HG03097 (cell line): ENCODE measurements around the gene CNTN6.
"Not testable (repeated sequence)": the region's sequence is repeated elsewhere in the genome, so short reads cannot be mapped to it uniquely, and the experiment has no call there.

Source experiments
- ATAC-seq: cut with Tn5 transposase; IDR thresholded peaks from one replicate; pipeline ENCODE4 v1.9.1; 2021; ENCODE audit not compliant: unreplicated experiment, low FRiP score

CNTN6 gene

DNA sequence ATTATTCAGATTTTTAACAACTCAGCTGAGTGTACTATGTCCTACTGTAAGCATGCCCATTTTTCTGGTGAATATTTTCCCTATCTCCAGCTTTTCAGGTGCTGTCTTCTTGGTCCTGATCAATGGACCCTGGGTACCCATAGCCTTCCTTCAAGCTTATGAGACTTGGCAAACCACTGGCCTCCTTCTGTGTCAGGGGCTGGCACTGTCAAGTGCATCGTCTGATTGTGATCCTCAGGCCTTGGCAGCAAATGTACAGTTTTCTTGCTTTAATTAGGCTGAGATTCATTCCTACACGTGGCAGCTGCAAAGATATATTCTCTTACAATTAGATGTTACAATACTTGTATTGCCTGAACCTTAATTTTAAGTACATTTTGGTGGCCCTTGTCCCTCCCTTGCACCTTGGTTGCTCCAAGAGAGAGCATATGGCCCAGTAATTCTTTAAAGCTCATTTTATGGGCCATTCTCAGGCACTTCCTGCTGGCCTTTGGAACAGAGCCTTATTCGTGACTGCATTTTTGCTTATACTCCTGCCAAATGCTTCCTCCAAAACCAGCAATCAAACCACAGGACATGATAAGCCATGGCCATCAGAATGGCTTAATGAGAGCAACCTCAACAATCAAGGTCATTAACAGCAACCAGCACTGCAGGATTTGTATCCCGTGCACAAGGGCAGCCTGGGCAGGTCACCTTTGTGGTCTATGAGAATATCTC lies 179.9 kb downstream of the CNTN6 start:
- ATAC-seq = no peak

DNA sequence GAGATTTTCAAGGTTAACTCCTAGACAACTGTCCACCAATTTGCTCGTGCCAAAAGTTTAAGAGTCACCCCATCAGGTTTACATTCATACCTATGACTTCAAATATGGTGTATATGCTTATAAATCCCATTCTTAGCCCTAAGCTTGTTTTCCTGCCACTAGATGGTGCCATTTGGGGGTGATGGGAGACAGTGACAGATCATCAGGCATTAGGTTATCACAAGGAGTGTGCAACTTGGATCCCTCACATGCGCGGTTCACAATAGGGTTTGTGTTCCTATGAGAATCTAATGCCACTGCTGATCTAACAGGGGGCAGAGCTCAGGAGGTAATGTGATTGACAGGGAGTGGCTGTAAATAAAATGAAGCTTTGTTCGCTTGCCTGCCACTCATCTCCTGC lies 182.7 kb downstream of the CNTN6 start:
- ATAC-seq = no peak

DNA sequence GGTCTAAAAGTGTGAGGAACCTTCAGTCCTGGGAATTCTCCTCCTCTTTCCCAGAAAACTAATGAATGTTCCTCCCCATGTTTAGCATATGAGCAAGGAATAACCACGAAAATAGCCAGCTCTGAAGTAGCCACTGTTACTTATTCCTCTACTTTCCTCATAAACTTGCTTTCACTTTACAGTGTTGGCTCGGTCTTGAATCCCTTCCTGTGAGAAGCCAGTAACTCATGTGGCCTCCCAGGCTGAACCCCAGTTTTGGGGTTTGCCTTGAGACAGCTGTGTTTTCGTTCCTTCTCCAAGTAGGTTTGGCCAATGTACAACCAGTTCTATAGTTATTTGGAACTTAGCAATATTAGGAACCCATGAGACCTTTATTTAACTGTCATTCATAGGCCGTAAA lies 195.0 kb downstream of the CNTN6 start:
- no peak for ATAC-seq

DNA sequence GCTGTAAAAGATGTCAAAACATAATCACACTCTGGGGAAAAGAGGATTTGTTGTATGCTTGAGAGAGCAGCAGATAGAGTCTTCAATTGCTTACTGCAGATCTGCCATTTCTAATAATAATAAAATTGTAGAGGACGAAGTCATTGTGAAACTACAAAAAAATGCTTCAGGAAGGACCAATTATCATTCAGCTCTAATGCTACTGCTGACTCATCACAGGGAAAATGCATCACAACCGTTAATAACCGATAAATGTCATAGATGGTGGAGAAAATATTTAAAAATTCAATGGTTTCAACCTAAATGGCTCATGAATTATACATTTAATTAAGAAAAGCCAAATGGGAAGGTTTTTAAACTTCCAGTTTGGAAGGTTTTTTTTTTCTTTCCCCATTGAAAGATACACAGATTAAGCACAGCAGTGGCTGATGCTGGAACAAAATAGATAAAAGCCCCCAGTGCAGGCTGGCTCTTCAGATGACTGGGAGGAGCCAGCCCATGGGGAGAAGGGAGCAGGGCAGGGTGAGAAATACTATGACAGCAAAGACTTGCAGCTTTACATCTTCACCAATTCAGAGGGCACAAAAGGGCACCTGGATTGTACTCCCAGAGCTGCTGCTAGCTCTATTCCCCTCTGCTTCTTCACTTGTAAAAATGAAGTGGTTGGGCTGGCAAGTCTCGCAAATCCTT lies 196.1 kb downstream of the CNTN6 start:
- ATAC-seq = no peak

DNA sequence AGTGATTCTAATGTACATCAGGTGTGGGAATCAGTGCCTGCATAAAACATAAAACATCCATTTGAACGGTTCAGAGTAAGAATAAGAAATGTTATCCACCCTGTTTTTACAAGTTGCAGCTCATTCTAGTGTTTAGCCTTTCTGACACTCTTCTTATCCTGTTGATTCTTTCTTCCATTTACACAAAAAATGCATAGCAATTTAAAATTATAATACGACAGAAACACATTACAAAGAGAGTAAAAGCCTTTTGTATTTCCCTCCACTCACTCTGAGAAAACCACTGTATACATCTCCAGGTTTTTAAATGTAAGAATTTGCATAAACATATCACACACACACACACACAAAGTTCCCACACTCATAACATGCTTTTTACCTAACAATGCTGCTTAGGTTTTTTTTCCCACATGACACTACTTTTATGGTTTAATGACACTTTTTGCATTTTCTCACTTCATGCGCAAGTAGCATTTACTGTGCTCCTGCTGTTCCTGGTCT lies 199.8 kb downstream of the CNTN6 start:
- no peak for ATAC-seq

DNA sequence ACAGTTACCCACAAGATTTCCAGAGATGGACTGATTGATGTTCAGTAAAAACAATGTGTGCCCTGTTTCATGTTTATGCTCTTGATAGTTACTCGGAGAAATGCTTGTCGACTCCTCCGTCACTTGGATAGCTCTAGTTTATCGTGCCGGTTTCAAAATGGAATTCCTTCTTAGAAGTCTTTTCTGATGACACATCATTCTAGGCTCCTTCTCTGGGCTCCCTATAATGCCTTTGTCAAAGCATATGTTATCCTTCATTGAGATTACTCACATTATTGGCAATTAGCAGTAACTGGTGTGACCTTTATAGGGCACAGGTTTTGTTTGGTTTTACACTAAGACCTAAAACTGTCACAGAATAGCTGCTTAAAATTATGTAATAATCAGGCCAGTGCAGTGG lies 201.8 kb downstream of the CNTN6 start:
- no peak for ATAC-seq

DNA sequence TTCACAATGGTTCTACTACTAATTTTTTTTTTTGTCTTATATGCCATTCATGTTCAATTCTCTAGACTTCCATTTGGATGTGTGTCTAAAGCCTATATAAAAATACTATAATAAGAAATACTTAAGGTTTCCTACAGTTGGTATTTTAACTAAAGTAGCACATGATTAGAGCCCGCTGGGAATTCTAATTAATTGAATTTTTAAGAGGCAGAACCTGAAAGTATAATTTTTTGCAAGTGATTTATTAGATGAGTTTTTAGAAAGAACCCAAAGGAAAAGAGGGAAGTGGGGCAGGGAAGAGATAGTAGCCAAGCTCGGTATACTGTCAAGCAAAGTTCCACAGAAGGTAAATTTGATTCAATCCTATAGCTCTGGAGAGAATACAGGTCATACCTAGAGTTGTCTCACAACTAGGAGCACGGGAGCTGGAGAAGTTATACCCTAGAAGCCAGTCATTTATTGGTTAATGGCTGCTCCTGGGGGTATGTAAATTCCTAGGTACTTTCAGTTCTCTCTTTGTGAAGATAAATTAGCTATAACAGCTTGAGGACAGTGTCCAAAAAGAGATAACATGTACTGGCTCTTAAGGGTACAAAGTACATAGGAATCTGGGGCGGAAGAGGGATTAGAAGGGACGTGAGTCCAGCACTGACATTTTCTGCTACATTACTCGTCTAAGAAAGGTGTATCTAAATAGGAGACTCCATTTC lies 225.6 kb downstream of the CNTN6 start:
- no peak for ATAC-seq

DNA sequence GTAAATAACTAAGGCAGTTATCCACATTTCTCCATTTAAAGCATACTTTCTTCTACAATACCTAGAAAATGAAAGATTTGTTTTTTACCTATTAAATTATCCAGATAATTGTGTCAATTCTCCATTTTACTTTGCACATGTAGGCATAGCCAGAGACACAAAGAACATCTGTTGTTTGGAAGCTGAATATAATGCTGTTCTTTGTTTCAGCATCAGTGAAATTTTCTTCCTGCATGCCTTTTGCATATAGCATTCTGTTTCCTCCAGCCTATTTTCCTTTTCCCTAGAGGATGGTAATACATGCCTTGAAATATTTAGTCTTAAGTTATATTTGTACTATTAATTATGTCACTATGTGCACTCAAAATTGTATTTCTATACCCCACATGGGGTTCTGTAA lies 233.7 kb downstream of the CNTN6 start:
- ATAC-seq = no peak

DNA sequence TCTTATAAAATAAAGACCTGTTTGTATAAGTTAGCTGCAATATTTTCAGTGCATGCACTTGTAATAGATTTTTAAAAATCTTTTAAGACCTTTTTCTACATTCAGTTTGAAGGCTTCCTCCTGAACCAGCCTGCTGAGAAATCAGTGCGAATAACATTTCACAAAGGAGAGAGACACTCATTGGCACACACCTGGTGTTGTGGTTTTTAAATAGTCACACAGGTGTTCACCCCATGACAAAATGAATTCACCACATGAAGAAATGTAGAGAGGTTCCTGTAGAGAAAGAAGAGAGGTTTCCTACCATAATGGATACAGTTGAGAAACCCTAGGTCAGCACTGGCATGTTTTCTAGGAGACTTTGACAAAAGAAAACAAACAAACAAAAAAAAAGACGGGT lies 237.3 kb downstream of the CNTN6 start:
- no peak for ATAC-seq

DNA sequence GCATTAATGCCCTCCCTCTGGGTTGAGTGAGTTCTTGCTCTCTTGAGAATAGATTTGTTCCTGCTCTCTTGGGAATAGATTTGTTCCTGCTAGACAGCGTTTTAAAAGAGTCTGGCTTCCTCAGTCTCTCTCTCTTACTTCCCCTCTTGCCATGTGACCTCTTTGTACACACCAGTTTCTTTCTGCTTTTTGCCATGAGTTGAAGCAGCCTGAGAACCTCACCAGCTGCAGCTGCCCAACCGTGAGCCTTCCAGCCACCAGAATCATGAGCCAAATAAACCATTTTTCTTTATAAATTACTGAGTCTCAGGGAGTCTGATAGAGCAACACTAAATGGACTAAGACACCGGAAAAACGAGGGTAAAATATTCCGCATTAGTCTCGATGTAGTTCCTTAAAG lies 253.6 kb downstream of the CNTN6 start:
- no peak for ATAC-seq

DNA sequence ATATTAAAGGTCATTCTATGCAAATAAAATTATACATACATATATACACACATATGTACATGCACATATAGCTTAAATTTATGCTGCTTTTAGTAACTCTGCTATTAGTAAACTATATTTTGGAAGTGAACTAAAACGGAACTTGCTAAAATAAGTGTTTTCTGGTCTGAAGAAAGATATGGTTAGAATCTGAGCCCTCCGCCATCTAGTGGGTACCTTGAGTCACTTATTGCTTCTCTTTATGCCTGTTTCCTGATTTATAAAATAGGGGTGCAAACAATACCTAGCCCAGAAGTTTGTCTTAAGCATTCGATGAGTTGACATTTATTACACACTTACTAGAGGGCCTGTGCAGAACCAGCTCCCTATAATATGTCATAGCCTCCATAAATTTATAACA lies 255.7 kb downstream of the CNTN6 start:
- no peak for ATAC-seq

DNA sequence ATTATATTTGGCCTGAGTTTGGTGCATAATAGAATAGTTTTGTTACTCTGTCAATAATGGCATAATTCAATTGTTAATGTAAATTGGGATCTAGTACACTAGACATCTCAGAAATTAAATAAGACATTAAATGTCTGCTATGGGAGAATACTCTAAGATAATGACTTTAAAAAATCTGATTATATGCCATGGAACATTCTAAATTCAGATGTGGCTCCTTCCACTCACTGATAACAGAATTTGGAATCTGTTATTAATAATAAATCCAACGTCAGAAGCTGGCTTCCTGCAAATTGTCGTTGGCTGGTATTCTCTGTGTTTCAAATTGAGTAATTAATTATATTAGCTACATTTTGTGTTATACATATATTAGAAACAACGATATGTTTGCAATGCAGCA lies 258.1 kb downstream of the CNTN6 start:
- no peak for ATAC-seq

DNA sequence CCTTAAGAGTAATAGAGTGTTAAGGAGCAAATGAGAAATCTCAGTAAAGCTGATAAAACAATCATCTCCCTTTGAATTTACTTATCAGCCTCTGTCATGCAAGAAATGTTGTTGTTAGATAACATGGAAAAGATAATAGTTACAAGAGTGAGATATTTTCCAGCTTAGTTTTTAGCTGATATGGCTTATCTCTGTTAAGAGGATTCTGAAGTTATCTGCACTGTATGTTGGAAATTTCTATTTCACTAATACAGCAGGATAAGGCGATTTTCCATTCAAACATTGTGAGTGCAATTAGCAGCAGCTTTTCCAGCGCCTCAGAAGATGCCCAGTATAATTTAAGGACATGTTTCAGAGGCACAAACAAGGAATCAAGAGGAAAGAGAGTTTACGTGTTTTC lies 262.9 kb downstream of the CNTN6 start:
- ATAC-seq = no peak

DNA sequence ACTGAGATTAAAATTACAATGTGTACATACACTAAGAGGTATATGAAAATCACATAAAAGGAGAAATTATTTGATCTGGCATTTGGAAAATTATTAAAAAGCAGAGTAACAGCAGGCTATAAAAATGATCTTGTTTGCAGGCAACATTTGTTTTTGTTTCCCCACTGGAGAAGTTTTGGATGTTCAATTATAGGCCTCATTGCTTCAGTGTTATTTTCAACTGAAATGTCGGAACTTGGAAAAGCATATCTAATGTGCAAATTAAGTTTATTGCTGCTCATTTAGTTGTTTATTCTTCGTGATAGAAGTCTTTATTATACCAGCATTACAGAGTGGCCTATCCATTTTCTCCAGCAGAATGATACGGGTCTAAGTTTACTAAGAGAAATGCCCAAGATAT lies 263.3 kb downstream of the CNTN6 start:
- no peak for ATAC-seq

DNA sequence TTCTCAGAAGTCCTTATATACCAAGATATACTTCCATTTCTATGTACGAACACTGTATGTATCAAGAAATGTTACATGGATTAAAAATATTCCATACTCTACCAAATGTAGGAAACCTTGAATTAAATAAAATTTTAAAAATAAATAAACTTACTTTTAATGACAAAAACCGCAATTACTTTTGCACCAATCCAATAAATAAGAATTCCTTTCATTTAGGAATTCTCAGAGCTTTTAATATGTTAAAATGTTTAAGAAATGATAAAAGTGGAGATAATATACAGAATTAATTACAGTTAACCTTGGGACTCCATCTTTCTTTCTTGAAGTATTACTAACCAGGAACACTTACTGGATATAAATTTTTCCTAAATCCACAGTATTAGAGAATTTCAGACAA lies 272.7 kb downstream of the CNTN6 start:
- no peak for ATAC-seq

DNA sequence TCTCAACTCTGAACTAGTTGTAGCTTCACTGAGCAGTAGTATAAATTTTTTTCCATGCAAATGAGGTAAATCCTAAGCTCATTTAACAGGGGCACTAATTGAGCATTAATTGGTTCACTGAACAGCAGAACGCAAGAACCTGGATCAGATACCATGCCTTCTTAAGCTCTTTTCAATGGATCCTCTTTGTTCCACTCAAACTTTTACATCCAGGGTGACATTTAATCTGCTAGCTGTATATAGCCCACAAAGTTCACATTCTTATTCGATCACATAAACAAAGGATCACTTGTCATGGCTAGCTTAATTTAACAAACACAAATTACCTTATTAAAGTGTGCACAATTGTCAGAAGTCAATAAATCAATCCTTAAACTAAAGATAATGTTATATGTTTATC lies 281.6 kb downstream of the CNTN6 start:
- no peak for ATAC-seq

DNA sequence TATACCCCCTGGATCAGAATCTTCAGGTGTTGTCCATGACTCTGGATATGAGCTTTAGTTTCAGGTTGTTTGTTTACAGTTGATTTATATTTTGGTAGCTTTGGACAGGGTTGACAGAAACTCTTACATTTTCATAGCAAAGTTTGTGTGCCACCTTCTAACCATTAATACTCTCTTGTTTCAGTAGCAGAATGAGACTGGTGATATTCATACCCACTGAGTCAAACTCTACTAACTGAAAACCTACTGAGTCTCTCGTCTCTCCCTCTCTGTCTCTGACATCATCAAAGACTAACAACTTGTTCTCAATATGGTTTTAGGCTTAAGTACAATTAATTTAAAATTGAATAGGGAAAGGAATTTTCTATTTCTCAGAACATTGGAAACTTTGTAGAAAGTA lies 282.3 kb downstream of the CNTN6 start:
- no peak for ATAC-seq

DNA sequence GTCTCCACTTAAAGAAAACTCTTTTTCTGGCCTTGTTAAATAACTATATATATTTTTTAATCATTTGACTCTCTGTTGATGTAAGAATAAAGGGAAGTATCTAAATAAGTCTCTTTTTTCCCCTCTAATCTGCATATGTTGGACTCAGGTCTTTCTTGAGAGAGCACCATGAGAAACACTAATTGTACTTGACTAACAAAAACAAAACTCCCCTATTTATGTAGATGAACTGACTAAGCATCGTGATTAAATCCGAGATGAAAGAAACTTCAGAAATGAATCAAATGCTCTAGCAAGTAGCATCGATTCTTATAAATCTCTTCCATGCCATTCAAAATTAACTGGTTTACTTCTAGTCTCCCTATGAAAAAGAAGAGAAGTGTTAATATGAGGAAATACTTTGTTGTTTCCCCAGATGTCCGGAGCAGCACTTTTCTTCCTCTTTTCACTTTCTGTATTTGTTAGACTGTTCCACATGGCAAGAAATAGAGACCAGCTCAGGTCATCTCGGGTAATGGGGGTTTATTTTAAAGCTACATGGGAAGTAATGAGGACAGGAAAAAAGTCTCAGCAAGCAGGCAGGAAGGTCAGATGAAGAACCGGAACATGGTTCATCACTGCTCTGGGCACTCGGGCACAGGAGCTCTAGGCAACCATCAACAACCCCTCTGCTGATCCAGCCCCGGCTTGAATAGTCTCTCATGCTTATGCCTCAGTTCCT lies 288.3 kb downstream of the CNTN6 start:
- ATAC-seq = no peak

DNA sequence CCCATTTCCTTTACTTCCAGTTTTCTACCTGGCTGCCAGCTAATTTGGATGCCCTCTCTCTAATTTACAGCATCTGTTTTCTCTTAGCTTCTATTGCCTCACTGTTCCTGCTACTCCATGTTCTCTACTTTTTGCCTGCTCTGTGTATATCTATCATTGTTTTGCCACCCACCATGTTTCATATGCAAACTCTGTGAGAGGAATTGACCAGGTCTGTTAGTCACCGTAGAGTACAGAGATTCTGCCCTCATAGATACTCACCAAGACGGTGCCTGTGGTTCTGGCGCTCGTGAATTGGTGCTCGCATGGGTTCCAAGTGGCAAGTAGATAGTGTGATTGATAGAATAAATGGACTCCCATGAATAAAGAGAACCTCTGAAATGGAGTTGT lies 288.8 kb downstream of the CNTN6 start:
- no peak for ATAC-seq

DNA sequence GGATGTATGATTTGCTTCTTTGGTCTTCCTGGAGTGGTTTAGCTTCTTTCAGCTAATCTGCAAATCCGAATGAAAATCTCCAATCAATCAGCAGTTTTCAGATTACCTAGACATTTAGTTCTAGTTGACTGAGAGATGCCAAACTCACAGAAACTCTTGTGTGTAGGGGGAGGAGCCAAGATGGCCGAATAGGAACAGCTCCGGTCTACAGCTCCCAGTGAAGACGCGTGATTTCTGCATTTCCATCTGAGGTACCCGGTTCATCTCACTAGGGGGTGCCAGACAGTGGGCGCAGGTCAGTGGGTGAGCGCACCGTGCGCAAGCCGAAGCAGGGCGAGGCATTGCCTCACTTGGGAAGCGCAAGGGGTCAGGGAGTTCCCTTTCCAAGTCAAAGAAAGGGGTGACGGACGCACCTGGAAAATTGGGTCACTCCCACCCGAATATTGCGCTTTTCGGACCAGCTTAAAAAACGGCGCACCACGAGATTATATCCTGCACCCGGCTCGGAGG lies 294.6 kb downstream of the CNTN6 start:
- not testable (repeated sequence) for ATAC-seq

DNA sequence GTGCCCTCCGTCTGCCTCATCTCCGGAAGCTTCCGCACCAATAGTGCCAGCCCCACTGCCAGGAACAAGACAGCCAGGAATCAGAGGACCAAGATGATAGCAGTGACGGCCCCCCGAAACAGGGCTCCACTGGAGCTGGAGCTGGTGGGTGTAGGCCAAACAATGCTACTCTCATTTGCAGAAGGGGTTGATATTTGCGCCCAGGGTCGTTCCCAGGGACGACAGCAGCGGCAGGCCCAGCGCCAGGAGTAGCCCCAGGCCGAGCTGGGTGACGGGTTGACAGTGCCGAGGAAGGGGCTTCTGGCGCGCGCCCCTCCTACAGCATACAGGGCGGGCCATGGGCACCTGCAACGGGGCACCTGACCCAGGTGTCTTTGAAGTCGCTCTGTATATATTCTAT lies 301.4 kb downstream of the CNTN6 start:
- no peak for ATAC-seq
